ENCODE results near the gene RECQL5.
"Not testable (repeated sequence)": the region's sequence is repeated elsewhere in the genome, so short reads cannot be mapped to it uniquely, and the experiment has no call there.

RECQL5 gene

GRCh38 chr17:75645889-75646637, 20.9 kb downstream of the RECQL5 start:
- peak; percentile 95 to 96 for DNase-seq

- DNase-seq = no peak
Measured at GRCh38 chr17:75645501-75645888, 21.5 kb downstream of the RECQL5 start.

DNA sequence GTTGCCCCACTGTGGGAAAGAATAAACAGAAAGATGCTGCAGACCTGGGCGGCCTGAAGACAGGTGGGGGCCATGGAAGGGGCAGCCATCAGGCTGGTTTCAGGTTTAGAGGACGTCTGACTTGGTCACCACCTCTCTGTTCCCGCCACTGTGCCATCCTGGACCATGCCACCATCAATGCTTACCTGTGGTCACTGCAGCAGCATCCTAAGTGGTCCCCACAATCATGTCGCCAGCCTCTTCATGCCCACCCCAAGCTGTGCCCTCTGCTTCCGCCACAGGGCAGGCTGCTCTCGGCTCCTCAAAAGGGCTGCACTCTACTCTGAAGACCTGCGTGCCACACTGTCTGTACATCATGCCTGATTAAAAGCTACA, 23.3 kb downstream of the RECQL5 start:
- no peak for DNase-seq

- no peak for DNase-seq
Measured at GRCh38 chr17:75642784-75643642, 23.9 kb downstream of the RECQL5 start.

DNA sequence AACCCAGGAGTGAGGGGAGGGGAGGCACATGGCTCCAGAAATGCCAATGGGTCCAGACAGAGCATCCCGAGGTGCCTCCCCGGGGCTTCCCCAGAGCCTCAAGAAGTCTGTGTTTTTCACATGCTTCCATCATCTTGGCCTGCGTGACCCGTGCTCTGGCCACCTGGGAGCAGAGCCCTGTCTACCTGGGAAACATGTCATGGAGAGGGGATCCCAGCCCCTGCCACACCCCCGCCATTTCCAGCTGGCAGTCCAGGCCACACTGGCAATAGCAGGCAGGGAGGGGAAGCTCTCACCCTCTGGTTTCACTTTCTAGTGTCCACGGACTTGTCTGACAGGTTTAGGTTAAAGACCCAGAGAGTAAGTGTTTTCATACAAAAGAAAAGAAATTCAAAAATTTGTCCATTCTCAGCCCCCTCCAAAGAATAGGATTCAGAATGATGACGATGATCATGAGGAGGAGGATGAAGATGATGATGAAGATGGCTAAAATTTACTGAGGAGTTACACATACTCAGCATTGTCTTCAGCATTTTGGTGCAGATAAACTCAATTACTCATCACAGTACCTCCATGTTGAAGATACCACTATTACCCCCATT, 24.7 kb downstream of the RECQL5 start:
- no peak for DNase-seq

DNA sequence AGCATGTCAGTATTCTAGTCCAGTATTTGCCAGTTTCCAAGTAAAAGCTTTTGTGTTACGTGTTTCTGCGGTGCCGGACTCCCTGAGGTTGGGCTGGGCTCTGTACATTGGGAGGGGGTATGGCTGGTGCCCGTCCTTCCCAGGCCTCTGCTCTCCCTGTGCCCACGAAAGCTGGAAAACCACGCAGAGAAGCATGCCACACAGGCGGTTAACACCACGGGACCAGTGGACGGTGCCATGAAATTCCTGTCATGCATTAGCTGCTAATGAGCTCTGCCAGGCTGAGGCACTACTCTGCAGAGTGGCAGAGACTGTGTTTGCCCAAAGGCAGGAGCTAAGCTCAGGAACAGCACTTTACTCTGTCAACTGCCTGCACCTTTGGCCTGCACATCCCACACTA, 25.6 kb downstream of the RECQL5 start:
- DNase-seq = no peak

DNA sequence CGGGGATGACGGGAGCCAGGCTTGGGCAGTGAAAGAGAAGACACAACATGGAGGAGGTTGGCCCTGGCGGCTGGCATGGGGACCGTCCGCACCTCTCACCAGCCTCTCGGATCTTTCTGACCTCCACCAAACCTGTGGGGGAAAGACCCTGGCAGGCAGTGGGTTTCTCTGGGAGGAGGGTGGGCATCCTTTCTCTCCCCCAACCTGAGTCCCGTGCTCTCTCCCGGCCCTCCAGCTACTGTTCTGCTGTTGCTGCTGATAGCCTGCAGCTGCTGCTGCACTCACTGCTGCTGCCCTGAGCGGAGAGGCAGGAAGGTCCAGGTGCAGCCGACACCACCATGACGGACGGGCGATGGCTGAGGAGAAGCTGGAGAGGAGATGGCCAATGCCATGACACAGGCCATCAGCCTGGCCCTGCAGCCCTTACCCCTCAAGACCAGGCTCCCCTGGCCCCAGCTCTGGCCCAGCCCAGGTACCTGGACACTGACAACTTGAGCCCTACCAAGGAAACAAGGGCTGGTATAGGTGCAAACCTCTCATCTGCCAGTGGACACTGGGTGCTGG, 26.3 kb downstream of the RECQL5 start:
- DNase-seq = no peak

DNA sequence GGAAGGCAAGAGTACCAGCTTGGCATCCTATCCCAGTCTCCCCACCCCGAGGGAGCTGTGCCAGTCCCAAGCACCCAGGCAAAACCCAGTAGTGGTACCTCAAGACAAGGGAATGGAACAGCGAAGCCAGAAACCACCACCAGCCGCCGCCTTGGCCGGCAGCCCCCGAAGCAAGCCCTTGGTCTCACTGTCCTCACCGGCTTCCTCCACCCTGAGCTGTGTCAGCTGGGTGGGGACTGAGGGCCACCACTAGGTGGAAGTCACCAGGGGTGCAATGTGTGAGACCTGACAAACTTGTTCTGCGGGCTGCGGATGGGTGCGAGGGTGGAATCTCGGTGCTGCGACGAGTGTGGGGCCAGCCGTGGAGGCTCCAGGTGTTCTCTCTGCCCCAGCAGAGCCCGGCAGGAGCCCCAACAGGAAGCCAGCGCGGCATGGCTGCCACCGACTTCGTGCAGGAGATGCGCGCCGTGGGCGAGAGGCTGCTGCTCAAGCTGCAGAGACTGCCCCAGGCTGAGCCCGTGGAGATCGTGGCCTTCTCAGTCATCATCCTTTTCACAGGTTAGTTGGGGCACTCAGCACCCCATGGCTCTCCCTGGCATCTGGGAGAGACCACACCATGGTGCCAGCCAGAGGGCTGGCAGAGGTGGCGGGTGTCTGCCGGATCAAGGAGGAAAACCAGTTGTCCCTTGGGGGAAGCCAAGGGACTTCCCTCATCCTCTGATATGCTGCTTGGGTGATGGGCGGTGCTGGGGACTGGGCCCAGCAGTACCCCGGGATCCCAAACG, 27.0 kb downstream of the RECQL5 start:
- DNase-seq = no peak

GRCh38 chr17:75639327-75639726, 27.6 kb downstream of the RECQL5 start:
- no peak for DNase-seq

DNA sequence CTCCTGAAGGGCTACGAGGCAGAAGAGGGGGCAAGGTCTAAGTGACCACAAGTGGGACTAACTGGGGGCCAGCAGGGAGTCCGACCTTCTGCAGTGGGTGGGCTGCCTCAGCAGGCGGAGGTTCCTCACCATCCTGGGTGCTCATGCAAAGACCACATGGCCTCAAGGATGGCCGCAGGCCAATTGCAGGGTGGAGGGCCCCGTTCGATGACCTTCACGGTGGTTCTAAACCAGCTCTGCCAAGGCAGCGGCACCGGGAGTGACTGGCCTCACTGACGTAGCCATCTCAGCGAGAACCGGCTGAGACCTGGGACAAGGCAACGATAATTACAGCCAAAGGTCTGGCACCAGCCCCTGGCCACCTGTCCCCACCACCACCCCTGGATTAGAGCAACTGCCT, 28.1 kb downstream of the RECQL5 start:
- no peak for DNase-seq

- not testable (repeated sequence) for DNase-seq
Measured at GRCh38 chr17:75638039-75638438, 28.9 kb downstream of the RECQL5 start.

GRCh38 chr17:75637551-75637950, 29.4 kb downstream of the RECQL5 start:
- no peak for DNase-seq

GRCh38 chr17:75637143-75637538, 29.8 kb downstream of the RECQL5 start:
- no peak for DNase-seq

GRCh38 chr17:75636381-75637142, 30.4 kb downstream of the RECQL5 start:
- DNase-seq = no peak

DNA sequence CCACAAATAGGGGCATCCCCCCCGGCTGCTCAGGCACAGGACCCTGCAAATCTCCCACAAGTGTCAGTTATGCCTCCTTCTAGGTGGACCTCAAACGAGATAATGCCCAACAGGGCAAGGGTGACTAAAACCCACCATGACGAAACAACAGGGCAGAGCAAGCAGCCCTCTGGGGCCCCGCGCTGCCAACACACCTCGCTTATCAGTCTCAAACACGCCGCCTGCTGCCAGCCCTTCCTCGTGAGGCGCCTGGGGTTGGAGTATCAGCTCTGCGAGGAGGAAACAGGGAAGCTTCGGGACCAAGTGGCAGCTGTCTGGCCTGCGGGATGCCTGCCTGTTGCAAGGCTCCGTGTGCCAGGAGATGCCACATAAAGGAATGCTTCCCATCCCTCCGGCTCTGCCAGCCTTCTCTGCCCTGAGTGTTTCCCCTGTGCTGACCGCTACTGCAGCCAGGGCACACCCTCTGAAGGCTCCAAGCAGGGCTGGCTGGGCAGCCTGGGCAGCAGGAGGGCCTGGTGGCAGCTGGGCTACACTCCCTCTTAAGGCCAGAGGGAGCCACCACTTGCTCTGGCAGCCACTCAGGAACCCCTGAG, 31.2 kb downstream of the RECQL5 start:
- DNase-seq = no peak

DNA sequence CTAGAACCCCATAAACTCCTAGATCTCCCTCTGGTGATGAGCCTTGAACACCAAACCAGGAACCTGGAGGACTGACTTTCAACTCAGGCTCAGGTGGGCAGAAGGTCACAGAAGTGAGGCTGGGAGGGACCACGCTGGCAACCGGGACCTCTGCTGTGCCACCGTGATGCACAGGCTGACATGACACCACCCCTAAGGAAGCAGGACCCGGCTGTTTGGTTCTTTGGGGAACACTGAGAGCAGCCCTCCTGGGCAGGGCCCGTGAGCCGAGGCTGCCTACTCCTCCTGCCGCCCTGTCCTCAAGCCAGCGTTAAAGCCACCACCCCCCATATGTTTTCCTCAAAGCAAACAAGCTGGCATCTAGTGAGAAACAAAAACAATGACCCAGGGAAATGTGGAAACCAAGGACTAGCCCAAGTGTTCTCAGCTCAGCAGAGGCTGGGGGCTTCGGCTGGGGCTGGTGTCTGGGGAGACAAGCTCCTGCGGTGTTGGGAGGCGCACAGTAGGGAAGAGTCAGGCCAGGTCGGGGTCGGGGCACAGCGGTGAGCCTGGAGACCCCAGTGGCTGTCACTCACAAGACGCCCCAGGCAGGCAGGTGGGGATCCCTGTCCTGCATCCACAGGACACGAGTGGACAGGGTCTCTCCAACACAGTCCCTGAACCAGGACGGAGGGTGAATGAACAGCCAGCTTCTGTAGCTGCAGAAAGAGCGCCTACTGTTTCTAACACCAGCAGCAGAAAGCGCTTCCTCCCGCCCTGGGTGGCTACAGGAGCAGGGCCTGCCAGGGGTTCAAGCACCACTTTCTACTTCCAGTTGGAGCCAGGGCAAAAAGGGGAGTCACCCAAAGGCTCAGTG, 32.0 kb downstream of the RECQL5 start:
- DNase-seq = no peak

GRCh38 chr17:75634376-75634740, 32.6 kb downstream of the RECQL5 start:
- DNase-seq = no peak

DNA sequence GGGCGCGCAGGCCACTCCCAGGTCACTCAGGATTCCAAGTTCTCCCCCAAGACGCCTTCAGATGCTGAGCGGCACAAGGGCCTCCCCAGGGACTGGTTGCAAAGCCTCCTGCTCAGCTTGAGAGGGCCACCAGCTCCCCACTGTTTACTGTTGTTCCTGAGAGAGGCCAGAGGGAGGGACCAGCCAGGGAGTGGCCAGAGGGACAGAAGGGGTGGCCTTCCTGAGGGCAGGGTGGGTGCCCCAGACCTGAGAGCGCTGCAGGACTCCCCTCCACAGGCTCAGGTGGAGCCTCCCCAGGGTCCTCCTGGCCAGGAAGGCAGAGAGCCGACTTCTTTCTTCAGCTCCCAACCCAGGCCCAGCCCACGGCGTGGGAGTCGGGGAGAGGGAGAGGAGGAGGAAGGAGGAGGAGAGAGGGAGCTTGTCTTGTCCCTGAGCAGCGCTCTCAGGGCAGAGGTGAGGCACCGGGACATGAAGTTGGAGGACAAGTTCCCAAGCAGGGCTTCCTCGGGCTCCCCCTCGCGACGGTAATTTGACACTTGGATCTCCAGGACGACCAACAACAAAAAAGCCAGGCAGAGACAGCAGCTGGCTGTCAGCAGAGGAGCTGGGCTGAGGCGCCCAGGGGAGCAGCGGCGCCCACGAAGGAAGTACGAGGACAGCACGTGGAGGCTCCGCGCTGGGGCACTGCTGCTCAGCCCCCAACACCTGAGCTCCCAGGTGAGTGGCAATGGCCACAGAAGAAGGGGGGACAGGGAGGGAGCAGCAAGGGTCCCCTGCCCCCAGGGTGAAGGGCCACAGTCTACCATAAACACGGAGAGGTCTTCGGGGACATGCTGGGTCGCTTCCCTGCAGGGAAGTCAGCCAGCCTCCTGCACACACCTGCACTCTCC, 33.2 kb downstream of the RECQL5 start:
- peak; percentile 97 to 99 for DNase-seq

GRCh38 chr17:75632863-75633485, 34.0 kb downstream of the RECQL5 start, which contains the start of gene SMIM5:
Gene SMIM5, plus strand, starts transcription at chr17:75633434. Its CDS starts 6,768 bp downstream, at chr17:75640202.
- peak; percentile 86 to 90 for DNase-seq

Data from Kasumi-1 (cell line).